HepG2 (cell line): ENCODE results near the gene VSIR. TPM values are rescaled to one million over a fixed set of nuclear protein-coding genes. Genes with fewer than 3 reads are reported as not detected.

Experiments
- ATAC-seq: fragments of 200-7000 bp; cut with Tn5 transposase; 3 replicates; pipeline ENCODE4 v1.9.1; 2020; ENCODE audit warnings: mild to moderate bottlenecking, moderate library complexity
- BruUV-seq: library from RNA; stranded (reverse); fragments of 400-500 nt; replicated peaks from 2 replicates; lab custom pipeline; 2021; lab: Mats Ljungman, UMichigan
- CTCF ChIA-PET: fragments of 300-600 bp; formaldehyde crosslinking; extraction: SDS; loops from one replicate; lab custom pipeline; 2021; ENCODE audit warnings: low total read pairs, inconsistent platforms, low intra/inter-chr PET ratio; lab: Yijun Ruan, JAX
- POLR2A ChIA-PET: fragments of 350-600 bp; sonication (Branson Sonifier 250); formaldehyde crosslinking; loops from one replicate; lab custom pipeline; 2020; ENCODE audit warnings: antibody characterized with exemption, inconsistent platforms; lab: Yijun Ruan, JAX
- DNase-seq: peaks from one replicate; pipeline ENCODE4 v3.0.0-alpha.2; 2015; ENCODE audit warnings: low spot score
- FAIRE-seq: peaks from 3 replicates; lab custom pipeline; 2011; peaks lifted over from hg19 to GRCh38; lab: Jason Lieb, UNC
- H2AFZ ChIP-seq: one replicate; pipeline ENCODE4 v1.6.1; 2011; ENCODE audit warnings: low read length, inconsistent platforms
- H3K27ac ChIP-seq: fragments of 300-600 bp; 3 replicates; pipeline ENCODE4 v1.8.0; 2011; ENCODE audit warnings: mixed run types, mild to moderate bottlenecking, mixed read lengths, low read length, inconsistent platforms; ENCODE audit not compliant: insufficient read depth; ENCODE audit errors: extremely low read length
- H3K27me3 ChIP-seq, 2 experiments: fragments of 200-600 bp in 1 of 2; 2 replicates in 1 of 2; 3 replicates in 1 of 2; pipeline versions ENCODE4 v1.6.0 to v1.8.0; 2011; ENCODE audit warnings: low read length in 2 of 2, mild to moderate bottlenecking in 2 of 2, moderate library complexity in 2 of 2, inconsistent platforms in 1 of 2; ENCODE audit not compliant: insufficient read depth in 2 of 2, control insufficient read depth in 1 of 2
- H3K36me3 ChIP-seq, 2 experiments: fragments of 200-600 bp in 1 of 2; replicated peaks in 1 of 2; 2 replicates in 1 of 2; 3 replicates in 1 of 2; pipeline versions ENCODE4 v1.5.1 to v1.8.0; 2011; ENCODE audit warnings: low read length in 2 of 2, inconsistent platforms in 1 of 2; ENCODE audit not compliant: insufficient read depth in 2 of 2, control insufficient read depth in 1 of 2
- H3K4me1 ChIP-seq: 2 replicates; pipeline ENCODE4 v1.5.1; 2012; ENCODE audit warnings: low read length, inconsistent platforms; ENCODE audit not compliant: insufficient read depth
- H3K4me2 ChIP-seq: 2 replicates; pipeline ENCODE4 v1.6.0; 2011; ENCODE audit warnings: low read depth, low read length, inconsistent platforms
- H3K4me3 ChIP-seq, 3 experiments: fragments of 200-600 bp in 1 of 3; sonication (generic), shearing (Covaris generic) in 1 of 3; replicated peaks in 1 of 3; 2 replicates each; pipeline ENCODE4 v1.5.1; 2011 to 2016; ENCODE audit warnings: low read length in 3 of 3, inconsistent platforms in 2 of 3, low read depth in 2 of 3, mild to moderate bottlenecking in 2 of 3, control low read depth in 1 of 3, mixed read lengths in 1 of 3; ENCODE audit not compliant: insufficient read depth in 1 of 3
- H3K79me2 ChIP-seq: one replicate; pipeline ENCODE4 v1.6.1; 2011; ENCODE audit warnings: low read length, inconsistent platforms; ENCODE audit not compliant: insufficient read depth
- H3K9ac ChIP-seq: 2 replicates; pipeline ENCODE4 v1.6.0; 2011; ENCODE audit warnings: mild to moderate bottlenecking, low read depth, low read length, inconsistent platforms; ENCODE audit not compliant: insufficient read depth
- H3K9me3 ChIP-seq: 2 replicates; pipeline ENCODE4 v1.5.1; 2012; ENCODE audit warnings: mild to moderate bottlenecking, low read length
- H4K20me1 ChIP-seq: 2 replicates; pipeline ENCODE4 v1.6.0; 2011; ENCODE audit warnings: inconsistent platforms, mild to moderate bottlenecking, low read length, moderate library complexity; ENCODE audit not compliant: insufficient read depth
- MAZ ChIP-seq, 2 experiments: sonication (generic) in 1 of 2; formaldehyde crosslinking in 1 of 2; IDR thresholded peaks; 2 replicates each; pipeline versions ENCODE4 v1.5.0 to v1.6.1; 2012 to 2020; ENCODE audit warnings: low read depth in 2 of 2, mild to moderate bottlenecking in 2 of 2, borderline replicate concordance in 1 of 2, improper control_type of control experiment in 1 of 2, low read length in 1 of 2, missing genetic modification reagents in 1 of 2, moderate library complexity in 1 of 2
- RBM39 ChIP-seq: fragments of 200-400 bp; formaldehyde crosslinking; IDR thresholded peaks from one replicate; pipeline ENCODE4 v1.6.1; 2018; ENCODE audit warnings: antibody characterized with exemption, mild to moderate bottlenecking, low read depth, low read length; ENCODE audit not compliant: poor library complexity, severe bottlenecking
- RFXANK ChIP-seq: IDR thresholded peaks from 2 replicates; pipeline ENCODE4 v1.6.1; 2016
- RNF2 ChIP-seq: fragments of 450-650 bp; conservative IDR thresholded peaks from 2 replicates; pipeline ENCODE4 v1.6.1; 2016; ENCODE audit warnings: low read depth
- SIX4 ChIP-seq: sonication (generic); formaldehyde crosslinking; IDR thresholded peaks from 2 replicates; pipeline ENCODE4 v1.4.0; 2020; ENCODE audit warnings: missing genetic modification reagents
- SYNCRIP ChIP-seq: fragments of 200-400 bp; formaldehyde crosslinking; IDR thresholded peaks from 2 replicates; pipeline ENCODE4 v1.6.1; 2018; ENCODE audit warnings: mild to moderate bottlenecking, low read depth, low read length; ENCODE audit not compliant: insufficient read depth
- ZNF547 ChIP-seq: sonication (generic); formaldehyde crosslinking; IDR thresholded peaks from 2 replicates; pipeline ENCODE4 v1.5.1; 2020; ENCODE audit warnings: mild to moderate bottlenecking, missing genetic modification reagents
- ZNF589 ChIP-seq: sonication (generic); formaldehyde crosslinking; conservative IDR thresholded peaks from 2 replicates; pipeline ENCODE4 v1.8.0; 2022; ENCODE audit warnings: mild to moderate bottlenecking, moderate library complexity, missing genetic modification reagents
- WGBS: methylation state at CpG from one replicate; pipeline ENCODE4 v1.1.6; 2017; ENCODE audit warnings: low lambda C conversion rate; 5-methylcytosine and 5-hydroxymethylcytosine counted together
- in situ Hi-C: cut with HindIII; loops from 2 replicates; pipeline ENCODE4 v1.10.0; 2017; ENCODE audit warnings: low pct_unique_long_range_greater_than_20kb; ENCODE audit not compliant: extremely low pct_ligation_motif_present
- intact Hi-C: fragments of 100-400 bp; cut with micrococcal nuclease; formaldehyde crosslinking; loops from one replicate; pipeline ENCODE4 v1.10.0; 2022; ENCODE audit not compliant: unreplicated experiment
- polyA plus RNA-seq, 8 experiments: library from polyadenylated mRNA; depleted of rRNA in 3 of 8; stranded (reverse) in 7 of 8; unstranded in 1 of 8; fragments of >200 nt; fragmentation: Illumina TruSeq in 4 of 8; extraction: Trizol in 4 of 8; gene quantifications; 2 replicates each; pipeline versions ENCODE4 v1.2.1 to v1.2.3, GENCODE V29; 2011 to 2016; ENCODE audit warnings: low read depth in 4 of 8, missing spikeins in 1 of 8, mixed read lengths in 1 of 8; ENCODE audit not compliant: insufficient read depth in 1 of 8
- total RNA-seq, 5 experiments: library from RNA; depleted of rRNA; stranded (reverse); fragments of >200 nt; fragmentation: Illumina TruSeq; extraction: Trizol; gene quantifications; 2 replicates each; pipeline ENCODE4 v1.2.3, GENCODE V29; 2016; ENCODE audit warnings: low read depth in 1 of 5
- TF ChIP-seq, protein P1 (sequence below): sonication (generic); formaldehyde crosslinking; IDR thresholded peaks from 2 replicates; pipeline ENCODE4 v1.4.0; 2020; ENCODE audit warnings: mild to moderate bottlenecking, missing genetic modification reagents

Gene VSIR
- total and polyA plus RNA-seq, 2 of the 13 experiments (the other 11 are each of a cell fraction or from before 2014, with no cell fraction given) = 0.44 to 3.2 TPM

DNA sequence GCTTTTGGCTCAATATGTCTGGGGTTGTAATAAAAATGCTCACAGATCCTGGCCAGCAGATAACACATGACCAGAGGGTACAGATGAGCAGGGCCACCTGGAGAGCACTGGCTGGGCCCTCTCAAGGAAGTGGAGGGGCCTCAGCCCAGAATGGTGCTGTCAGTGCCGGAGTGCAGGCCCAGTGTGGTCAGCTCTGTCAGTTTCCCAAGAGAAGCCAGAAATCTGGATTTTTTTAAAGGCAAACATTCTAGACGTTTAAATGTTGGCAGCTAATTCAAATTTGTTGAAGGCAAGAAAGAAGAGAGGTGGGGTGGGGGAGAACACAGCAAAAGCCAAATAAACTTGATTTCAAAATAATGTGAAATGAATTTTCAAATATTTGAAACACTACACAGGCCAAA lies 55.8 kb downstream of the VSIR start:
- BruUV-seq = no TSS peak
- Histone ChIP-seq H3K9ac (no peak overlapping the region), H3K27ac (no peak overlapping the region), H2AFZ (no peak overlapping the region), H3K9me3 (no peaks in the 10 kb centered on the region), H3K4me3 (no peak overlapping the region), H3K79me2 (no peaks in the 10 kb centered on the region), H3K27me3 (peaks cover 8 to 60% of the 10 kb centered on the region in 2 experiments; a peak in 4 of 5 replicates), H3K4me2 (no peak overlapping the region)
- ATAC-seq (no peak), DNase-seq (no peak), FAIRE-seq (no peak)
- ChIA-PET CTCF (no interaction called here), POLR2A (no interaction called here)
- in situ Hi-C loops = no loop called here
- 5% methylated on average over 2 of the region's 2 CpGs for WGBS
- intact Hi-C loops = no loop called here
- TF ChIP-seq ZNF547 (CRISPR knock-in tag) (no peak), SYNCRIP (no peak), RFXANK (CRISPR knock-in tag) (no peak), ZNF589 (CRISPR knock-in tag) (no peak), MAZ (IDR thresholded peaks at IDR 0.05; ENCODE audit: borderline replicate concordance, low read depth, low read length) (no peak), MAZ (CRISPR knock-in tag; IDR thresholded peaks at IDR 0.05; ENCODE audit: low read depth) (no peak), RNF2 (no peak), RBM39 (no peak), SIX4 (CRISPR knock-in tag) (no peak)
- TF ChIP-seq, protein P1, sequence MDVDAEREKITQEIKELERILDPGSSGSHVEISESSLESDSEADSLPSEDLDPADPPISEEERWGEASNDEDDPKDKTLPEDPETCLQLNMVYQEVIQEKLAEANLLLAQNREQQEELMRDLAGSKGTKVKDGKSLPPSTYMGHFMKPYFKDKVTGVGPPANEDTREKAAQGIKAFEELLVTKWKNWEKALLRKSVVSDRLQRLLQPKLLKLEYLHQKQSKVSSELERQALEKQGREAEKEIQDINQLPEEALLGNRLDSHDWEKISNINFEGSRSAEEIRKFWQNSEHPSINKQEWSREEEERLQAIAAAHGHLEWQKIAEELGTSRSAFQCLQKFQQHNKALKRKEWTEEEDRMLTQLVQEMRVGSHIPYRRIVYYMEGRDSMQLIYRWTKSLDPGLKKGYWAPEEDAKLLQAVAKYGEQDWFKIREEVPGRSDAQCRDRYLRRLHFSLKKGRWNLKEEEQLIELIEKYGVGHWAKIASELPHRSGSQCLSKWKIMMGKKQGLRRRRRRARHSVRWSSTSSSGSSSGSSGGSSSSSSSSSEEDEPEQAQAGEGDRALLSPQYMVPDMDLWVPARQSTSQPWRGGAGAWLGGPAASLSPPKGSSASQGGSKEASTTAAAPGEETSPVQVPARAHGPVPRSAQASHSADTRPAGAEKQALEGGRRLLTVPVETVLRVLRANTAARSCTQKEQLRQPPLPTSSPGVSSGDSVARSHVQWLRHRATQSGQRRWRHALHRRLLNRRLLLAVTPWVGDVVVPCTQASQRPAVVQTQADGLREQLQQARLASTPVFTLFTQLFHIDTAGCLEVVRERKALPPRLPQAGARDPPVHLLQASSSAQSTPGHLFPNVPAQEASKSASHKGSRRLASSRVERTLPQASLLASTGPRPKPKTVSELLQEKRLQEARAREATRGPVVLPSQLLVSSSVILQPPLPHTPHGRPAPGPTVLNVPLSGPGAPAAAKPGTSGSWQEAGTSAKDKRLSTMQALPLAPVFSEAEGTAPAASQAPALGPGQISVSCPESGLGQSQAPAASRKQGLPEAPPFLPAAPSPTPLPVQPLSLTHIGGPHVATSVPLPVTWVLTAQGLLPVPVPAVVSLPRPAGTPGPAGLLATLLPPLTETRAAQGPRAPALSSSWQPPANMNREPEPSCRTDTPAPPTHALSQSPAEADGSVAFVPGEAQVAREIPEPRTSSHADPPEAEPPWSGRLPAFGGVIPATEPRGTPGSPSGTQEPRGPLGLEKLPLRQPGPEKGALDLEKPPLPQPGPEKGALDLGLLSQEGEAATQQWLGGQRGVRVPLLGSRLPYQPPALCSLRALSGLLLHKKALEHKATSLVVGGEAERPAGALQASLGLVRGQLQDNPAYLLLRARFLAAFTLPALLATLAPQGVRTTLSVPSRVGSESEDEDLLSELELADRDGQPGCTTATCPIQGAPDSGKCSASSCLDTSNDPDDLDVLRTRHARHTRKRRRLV = no peak
- TF ChIP-seq, all 625 proteins: peak for 0
- Histone ChIP-seq H4K20me1 (no peaks in the 10 kb centered on the region), H3K36me3 (no peaks in the 10 kb centered on the region), H3K4me1 (no peaks in the 10 kb centered on the region)
